HepG2 (cell line): Measurements from ENCODE around the gene IPCEF1. TPM values are rescaled to one million over a fixed set of nuclear protein-coding genes. Genes with fewer than 3 reads are reported as not detected.

Experiments
- ATAC-seq: fragments of 200-7000 bp; cut with Tn5 transposase; 3 replicates; pipeline ENCODE4 v1.9.1; 2020; ENCODE audit warnings: mild to moderate bottlenecking, moderate library complexity
- BruUV-seq: library from RNA; stranded (reverse); fragments of 400-500 nt; replicated peaks from 2 replicates; lab custom pipeline; 2021; lab: Mats Ljungman, UMichigan
- CTCF ChIA-PET: fragments of 300-600 bp; formaldehyde crosslinking; extraction: SDS; loops from one replicate; lab custom pipeline; 2021; ENCODE audit warnings: low total read pairs, inconsistent platforms, low intra/inter-chr PET ratio; lab: Yijun Ruan, JAX
- POLR2A ChIA-PET: fragments of 350-600 bp; sonication (Branson Sonifier 250); formaldehyde crosslinking; loops from one replicate; lab custom pipeline; 2020; ENCODE audit warnings: antibody characterized with exemption, inconsistent platforms; lab: Yijun Ruan, JAX
- DNase-seq: peaks from one replicate; pipeline ENCODE4 v3.0.0-alpha.2; 2015; ENCODE audit warnings: low spot score
- FAIRE-seq: peaks from 3 replicates; lab custom pipeline; 2011; peaks lifted over from hg19 to GRCh38; lab: Jason Lieb, UNC
- H2AFZ ChIP-seq: one replicate; pipeline ENCODE4 v1.6.1; 2011; ENCODE audit warnings: low read length, inconsistent platforms
- H3K27ac ChIP-seq: fragments of 300-600 bp; 3 replicates; pipeline ENCODE4 v1.8.0; 2011; ENCODE audit warnings: mixed run types, mild to moderate bottlenecking, mixed read lengths, low read length, inconsistent platforms; ENCODE audit not compliant: insufficient read depth; ENCODE audit errors: extremely low read length
- H3K27me3 ChIP-seq, 2 experiments: fragments of 200-600 bp in 1 of 2; 2 replicates in 1 of 2; 3 replicates in 1 of 2; pipeline versions ENCODE4 v1.6.0 to v1.8.0; 2011; ENCODE audit warnings: low read length in 2 of 2, mild to moderate bottlenecking in 2 of 2, moderate library complexity in 2 of 2, inconsistent platforms in 1 of 2; ENCODE audit not compliant: insufficient read depth in 2 of 2, control insufficient read depth in 1 of 2
- H3K36me3 ChIP-seq, 2 experiments: fragments of 200-600 bp in 1 of 2; replicated peaks in 1 of 2; 2 replicates in 1 of 2; 3 replicates in 1 of 2; pipeline versions ENCODE4 v1.5.1 to v1.8.0; 2011; ENCODE audit warnings: low read length in 2 of 2, inconsistent platforms in 1 of 2; ENCODE audit not compliant: insufficient read depth in 2 of 2, control insufficient read depth in 1 of 2
- H3K4me1 ChIP-seq: 2 replicates; pipeline ENCODE4 v1.5.1; 2012; ENCODE audit warnings: low read length, inconsistent platforms; ENCODE audit not compliant: insufficient read depth
- H3K4me2 ChIP-seq: 2 replicates; pipeline ENCODE4 v1.6.0; 2011; ENCODE audit warnings: low read depth, low read length, inconsistent platforms
- H3K4me3 ChIP-seq, 3 experiments: fragments of 200-600 bp in 1 of 3; sonication (generic), shearing (Covaris generic) in 1 of 3; replicated peaks in 1 of 3; 2 replicates each; pipeline ENCODE4 v1.5.1; 2011 to 2016; ENCODE audit warnings: low read length in 3 of 3, inconsistent platforms in 2 of 3, low read depth in 2 of 3, mild to moderate bottlenecking in 2 of 3, control low read depth in 1 of 3, mixed read lengths in 1 of 3; ENCODE audit not compliant: insufficient read depth in 1 of 3
- H3K79me2 ChIP-seq: one replicate; pipeline ENCODE4 v1.6.1; 2011; ENCODE audit warnings: low read length, inconsistent platforms; ENCODE audit not compliant: insufficient read depth
- H3K9ac ChIP-seq: 2 replicates; pipeline ENCODE4 v1.6.0; 2011; ENCODE audit warnings: mild to moderate bottlenecking, low read depth, low read length, inconsistent platforms; ENCODE audit not compliant: insufficient read depth
- H3K9me3 ChIP-seq: 2 replicates; pipeline ENCODE4 v1.5.1; 2012; ENCODE audit warnings: mild to moderate bottlenecking, low read length
- H4K20me1 ChIP-seq: 2 replicates; pipeline ENCODE4 v1.6.0; 2011; ENCODE audit warnings: inconsistent platforms, mild to moderate bottlenecking, low read length, moderate library complexity; ENCODE audit not compliant: insufficient read depth
- CENPX ChIP-seq: sonication (generic); formaldehyde crosslinking; IDR thresholded peaks from 2 replicates; pipeline ENCODE4 v1.9.0; 2021; ENCODE audit warnings: mild to moderate bottlenecking, missing genetic modification reagents, moderate library complexity
- KDM4B ChIP-seq: sonication (generic); formaldehyde crosslinking; IDR thresholded peaks from 2 replicates; pipeline ENCODE4 v1.4.0; 2020; ENCODE audit warnings: missing genetic modification reagents
- MXI1 ChIP-seq: IDR thresholded peaks from 3 replicates; pipeline ENCODE4 v1.6.1; 2012; ENCODE audit warnings: low read depth, low read length, inconsistent platforms, borderline replicate concordance
- ZMYM4 ChIP-seq: sonication (generic); formaldehyde crosslinking; IDR thresholded peaks from 2 replicates; pipeline ENCODE4 v1.8.1; 2023; ENCODE audit warnings: mild to moderate bottlenecking, missing genetic modification reagents
- ZNF326 ChIP-seq: sonication (generic); formaldehyde crosslinking; IDR thresholded peaks from 2 replicates; pipeline ENCODE4 v1.4.0; 2020; ENCODE audit warnings: missing genetic modification reagents, borderline replicate concordance
- ZNF776 ChIP-seq: sonication (generic); formaldehyde crosslinking; IDR thresholded peaks from 2 replicates; pipeline ENCODE4 v1.4.0; 2020; ENCODE audit warnings: mild to moderate bottlenecking, missing genetic modification reagents
- ZSCAN21 ChIP-seq: sonication (generic); formaldehyde crosslinking; IDR thresholded peaks from 2 replicates; pipeline ENCODE4 v1.8.0; 2022; ENCODE audit warnings: mild to moderate bottlenecking, missing genetic modification reagents, moderate library complexity, borderline replicate concordance
- WGBS: methylation state at CpG from one replicate; pipeline ENCODE4 v1.1.6; 2017; ENCODE audit warnings: low lambda C conversion rate; 5-methylcytosine and 5-hydroxymethylcytosine counted together
- in situ Hi-C: cut with HindIII; loops from 2 replicates; pipeline ENCODE4 v1.10.0; 2017; ENCODE audit warnings: low pct_unique_long_range_greater_than_20kb; ENCODE audit not compliant: extremely low pct_ligation_motif_present
- intact Hi-C: fragments of 100-400 bp; cut with micrococcal nuclease; formaldehyde crosslinking; loops from one replicate; pipeline ENCODE4 v1.10.0; 2022; ENCODE audit not compliant: unreplicated experiment
- polyA plus RNA-seq, 8 experiments: library from polyadenylated mRNA; depleted of rRNA in 3 of 8; stranded (reverse) in 7 of 8; unstranded in 1 of 8; fragments of >200 nt; fragmentation: Illumina TruSeq in 4 of 8; extraction: Trizol in 4 of 8; gene quantifications; 2 replicates each; pipeline versions ENCODE4 v1.2.1 to v1.2.3, GENCODE V29; 2011 to 2016; ENCODE audit warnings: low read depth in 4 of 8, missing spikeins in 1 of 8, mixed read lengths in 1 of 8; ENCODE audit not compliant: insufficient read depth in 1 of 8
- total RNA-seq, 5 experiments: library from RNA; depleted of rRNA; stranded (reverse); fragments of >200 nt; fragmentation: Illumina TruSeq; extraction: Trizol; gene quantifications; 2 replicates each; pipeline ENCODE4 v1.2.3, GENCODE V29; 2016; ENCODE audit warnings: low read depth in 1 of 5
- TF ChIP-seq, protein P1 (sequence below): sonication (generic); formaldehyde crosslinking; IDR thresholded peaks from 2 replicates; pipeline ENCODE4 v1.5.0; 2020; ENCODE audit warnings: mild to moderate bottlenecking, missing genetic modification reagents
- TF ChIP-seq, protein P2 (sequence below): sonication (generic); formaldehyde crosslinking; IDR thresholded peaks from 2 replicates; pipeline ENCODE4 v1.5.0; 2020; ENCODE audit warnings: missing genetic modification reagents, mild to moderate bottlenecking, borderline replicate concordance

IPCEF1 gene
- total and polyA plus RNA-seq, 2 of the 13 experiments (the other 11 are each of a cell fraction or from before 2014, with no cell fraction given) = 0.03 TPM; not detected in 1

DNA sequence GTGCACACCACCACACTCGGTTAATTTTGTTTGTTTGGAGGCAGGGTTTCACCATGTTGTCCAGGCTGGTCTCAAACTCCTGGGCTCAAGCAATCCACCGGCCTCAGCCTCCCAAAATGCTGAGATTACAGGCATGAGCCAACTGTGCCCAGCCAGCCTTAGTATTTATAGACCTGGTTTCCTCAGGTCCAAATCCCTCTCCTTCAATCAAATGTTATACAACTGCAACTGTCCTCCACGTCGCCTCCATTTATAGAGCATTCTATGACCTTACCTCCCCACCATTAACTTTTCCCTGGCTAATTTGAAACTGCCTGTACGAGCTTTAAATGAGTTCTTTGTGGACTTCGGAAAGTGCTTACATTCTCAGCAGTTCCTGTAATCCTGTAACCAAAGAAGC is 39.3 kb upstream of the IPCEF1 start:
- intact Hi-C loops = no loop called here
- Histone ChIP-seq H4K20me1 (no peaks in the 10 kb centered on the region), H3K4me2 (no peak overlapping the region), H3K79me2 (no peaks in the 10 kb centered on the region), H3K9ac (no peak overlapping the region), H3K36me3 (peaks cover 7 to 12% of the 10 kb centered on the region in 2 experiments; a peak in 3 of 5 replicates), H3K4me1 (peaks cover 16% of the 10 kb centered on the region), H2AFZ (no peak overlapping the region), H3K27me3 (no peaks in the 10 kb centered on the region), H3K4me3 (no peak overlapping the region), H3K9me3 (no peaks in the 10 kb centered on the region), H3K27ac (no peak overlapping the region)
- DNase-seq (no peak), FAIRE-seq (no peak), ATAC-seq (no peak)
- TF ChIP-seq, protein P1, sequence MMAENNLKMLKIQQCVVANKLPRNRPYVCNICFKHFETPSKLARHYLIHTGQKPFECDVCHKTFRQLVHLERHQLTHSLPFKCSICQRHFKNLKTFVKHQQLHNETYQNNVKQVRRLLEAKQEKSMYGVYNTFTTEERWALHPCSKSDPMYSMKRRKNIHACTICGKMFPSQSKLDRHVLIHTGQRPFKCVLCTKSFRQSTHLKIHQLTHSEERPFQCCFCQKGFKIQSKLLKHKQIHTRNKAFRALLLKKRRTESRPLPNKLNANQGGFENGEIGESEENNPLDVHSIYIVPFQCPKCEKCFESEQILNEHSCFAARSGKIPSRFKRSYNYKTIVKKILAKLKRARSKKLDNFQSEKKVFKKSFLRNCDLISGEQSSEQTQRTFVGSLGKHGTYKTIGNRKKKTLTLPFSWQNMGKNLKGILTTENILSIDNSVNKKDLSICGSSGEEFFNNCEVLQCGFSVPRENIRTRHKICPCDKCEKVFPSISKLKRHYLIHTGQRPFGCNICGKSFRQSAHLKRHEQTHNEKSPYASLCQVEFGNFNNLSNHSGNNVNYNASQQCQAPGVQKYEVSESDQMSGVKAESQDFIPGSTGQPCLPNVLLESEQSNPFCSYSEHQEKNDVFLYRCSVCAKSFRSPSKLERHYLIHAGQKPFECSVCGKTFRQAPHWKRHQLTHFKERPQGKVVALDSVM (CRISPR knock-in tag) = peak; percentile 5; the same call in 1 of the 2 replicates
- no peak for TF ChIP-seq KDM4B (CRISPR knock-in tag)
- CTCF ChIA-PET = no interaction called here
- BruUV-seq = no TSS peak
- WGBS = 96% methylated on average over 6 of the region's 6 CpGs
- POLR2A ChIA-PET = no interaction called here
- in situ Hi-C loops = no loop called here

DNA sequence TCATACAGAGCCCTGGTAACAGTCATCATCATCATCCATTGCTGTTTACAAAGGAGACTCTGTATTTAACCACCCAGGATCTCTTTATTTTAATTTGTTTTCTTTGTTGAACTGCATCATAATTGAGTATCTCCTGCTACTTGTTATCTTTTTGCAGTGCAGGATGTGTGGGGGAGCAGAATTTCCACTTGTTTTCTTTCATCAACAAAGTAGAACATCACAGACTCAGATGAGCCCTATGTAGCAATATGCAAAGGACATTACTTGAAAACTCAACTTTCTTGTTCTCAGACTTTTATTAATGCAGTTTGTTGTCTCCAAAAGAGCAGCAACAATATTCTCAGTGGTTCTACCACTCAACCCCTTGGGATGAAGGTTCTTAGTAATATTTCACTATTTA is 38.7 kb upstream of the IPCEF1 start:
- TF ChIP-seq MXI1 (no peak), ZSCAN21 (CRISPR knock-in tag) (no peak), ZNF326 (CRISPR knock-in tag) (no peak), ZNF776 (CRISPR knock-in tag) (no peak), CENPX (CRISPR knock-in tag) (no peak), ZMYM4 (CRISPR knock-in tag) (no peak)
- TF ChIP-seq, protein P2, sequence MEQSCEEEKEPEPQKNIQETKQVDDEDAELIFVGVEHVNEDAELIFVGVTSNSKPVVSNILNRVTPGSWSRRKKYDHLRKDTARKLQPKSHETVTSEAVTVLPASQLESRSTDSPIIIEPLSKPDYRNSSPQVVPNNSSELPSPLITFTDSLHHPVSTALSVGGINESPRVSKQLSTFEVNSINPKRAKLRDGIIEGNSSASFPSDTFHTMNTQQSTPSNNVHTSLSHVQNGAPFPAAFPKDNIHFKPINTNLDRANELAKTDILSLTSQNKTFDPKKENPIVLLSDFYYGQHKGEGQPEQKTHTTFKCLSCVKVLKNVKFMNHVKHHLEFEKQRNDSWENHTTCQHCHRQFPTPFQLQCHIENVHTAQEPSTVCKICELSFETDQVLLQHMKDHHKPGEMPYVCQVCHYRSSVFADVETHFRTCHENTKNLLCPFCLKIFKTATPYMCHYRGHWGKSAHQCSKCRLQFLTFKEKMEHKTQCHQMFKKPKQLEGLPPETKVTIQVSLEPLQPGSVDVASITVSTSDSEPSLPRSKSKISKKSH (CRISPR knock-in tag) = no peak
- ChIA-PET POLR2A (no interaction called here), CTCF (no interaction called here)
- no peak overlapping the region for H2AFZ ChIP-seq
- H3K4me1 ChIP-seq = peaks cover 16% of the 10 kb centered on the region
- BruUV-seq = no TSS peak
- ATAC-seq (no peak), FAIRE-seq (no peak), DNase-seq (no peak)
- no peaks in the 10 kb centered on the region for H3K27me3 ChIP-seq
- H4K20me1 ChIP-seq = no peaks in the 10 kb centered on the region
- H3K36me3 ChIP-seq = peaks cover 6 to 7% of the 10 kb centered on the region in 2 experiments; a peak in 3 of 5 replicates
- H3K4me2 ChIP-seq = no peak overlapping the region
- no peak overlapping the region for H3K9ac ChIP-seq
- no peaks in the 10 kb centered on the region for H3K79me2 ChIP-seq
- H3K4me3 ChIP-seq = no peak overlapping the region
- no peak overlapping the region for H3K27ac ChIP-seq
- H3K9me3 ChIP-seq = no peaks in the 10 kb centered on the region
- intact Hi-C loops (no loop called here), in situ Hi-C loops (no loop called here)
